ENCODE data around the gene AP5M1. TPM values are rescaled to one million over a fixed set of nuclear protein-coding genes. Genes with fewer than 3 reads are reported as not detected.
A peak's percentile ranks its signal among the peaks of the same experiment; 100 is the strongest.

Gene AP5M1
- total and polyA plus RNA-seq, 2 of the 13 experiments (the other 11 are each of a cell fraction or from before 2014, with no cell fraction given): 14.8 to 35.0 TPM

DNA sequence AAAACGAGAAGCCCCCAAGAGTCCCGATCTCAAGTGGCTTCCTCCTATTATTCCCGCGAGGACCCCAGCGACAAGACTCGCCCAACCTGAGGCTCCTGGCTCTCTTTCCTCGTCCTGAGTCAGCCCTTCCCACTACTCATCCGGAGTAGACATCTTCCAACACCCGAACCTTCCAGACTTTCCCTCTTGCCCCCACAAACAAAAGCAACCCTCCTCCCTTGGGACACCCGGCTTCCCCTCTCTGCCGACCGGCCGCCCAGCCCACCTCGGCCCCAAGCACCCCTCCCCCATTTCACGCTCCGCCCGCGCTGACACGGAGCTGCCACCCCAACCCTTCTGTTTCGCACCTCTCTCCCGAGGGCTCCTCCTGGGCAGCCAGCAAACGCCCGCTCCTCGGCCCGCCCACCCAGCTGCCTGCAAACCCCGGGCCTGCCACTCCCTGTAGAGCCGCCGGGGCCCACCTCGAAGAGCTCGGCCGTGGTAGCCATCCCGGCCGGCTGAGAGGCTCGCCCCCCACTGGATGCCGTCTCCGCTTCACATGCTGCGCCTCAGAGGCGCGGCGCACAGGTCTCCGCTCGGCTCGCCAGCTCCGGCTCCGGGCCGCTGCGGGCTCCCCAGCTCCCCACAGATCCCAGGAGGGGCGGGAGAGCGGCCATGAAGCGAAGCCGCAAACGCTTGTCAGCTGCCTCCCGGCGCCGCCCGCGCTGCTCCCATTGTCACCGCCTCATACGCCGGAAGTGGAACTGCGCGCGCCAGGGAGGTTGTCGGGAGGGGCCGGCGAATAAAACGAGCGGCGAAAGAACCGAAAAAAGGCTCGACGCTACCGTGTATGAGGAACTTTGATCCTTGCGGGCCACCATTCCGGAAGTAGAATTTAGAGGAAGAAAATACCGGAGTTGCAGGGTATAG lies at the start of gene AP5M1, which contains the start of gene EXOC5 (continued):
- TF ChIP-seq, protein P1, sequence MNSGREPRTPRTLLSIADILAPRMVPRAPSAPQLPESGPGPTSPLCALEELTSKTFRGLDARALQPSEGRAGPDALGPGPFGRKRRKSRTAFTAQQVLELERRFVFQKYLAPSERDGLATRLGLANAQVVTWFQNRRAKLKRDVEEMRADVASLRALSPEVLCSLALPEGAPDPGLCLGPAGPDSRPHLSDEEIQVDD (CRISPR knock-in tag; IDR thresholded peaks at IDR 0.05; ENCODE audit: borderline replicate concordance): no peak
- TF ChIP-seq ZNF546 (CRISPR knock-in tag; conservative IDR thresholded peaks at IDR 0.05) (no peak), PTBP1 (IDR thresholded peaks at IDR 0.05; ENCODE audit: low read depth, low read length, poor library complexity, severe bottlenecking) (peak; percentile 55), ZNF333 (CRISPR knock-in tag; IDR thresholded peaks at IDR 0.05; ENCODE audit: borderline replicate concordance) (no peak), ZNF496 (CRISPR knock-in tag; IDR thresholded peaks at IDR 0.05; ENCODE audit: insufficient replicate concordance) (no peak), NRL (CRISPR knock-in tag; IDR thresholded peaks at IDR 0.05; ENCODE audit: borderline replicate concordance) (peak; percentile 69)
- TF ChIP-seq, protein P2, sequence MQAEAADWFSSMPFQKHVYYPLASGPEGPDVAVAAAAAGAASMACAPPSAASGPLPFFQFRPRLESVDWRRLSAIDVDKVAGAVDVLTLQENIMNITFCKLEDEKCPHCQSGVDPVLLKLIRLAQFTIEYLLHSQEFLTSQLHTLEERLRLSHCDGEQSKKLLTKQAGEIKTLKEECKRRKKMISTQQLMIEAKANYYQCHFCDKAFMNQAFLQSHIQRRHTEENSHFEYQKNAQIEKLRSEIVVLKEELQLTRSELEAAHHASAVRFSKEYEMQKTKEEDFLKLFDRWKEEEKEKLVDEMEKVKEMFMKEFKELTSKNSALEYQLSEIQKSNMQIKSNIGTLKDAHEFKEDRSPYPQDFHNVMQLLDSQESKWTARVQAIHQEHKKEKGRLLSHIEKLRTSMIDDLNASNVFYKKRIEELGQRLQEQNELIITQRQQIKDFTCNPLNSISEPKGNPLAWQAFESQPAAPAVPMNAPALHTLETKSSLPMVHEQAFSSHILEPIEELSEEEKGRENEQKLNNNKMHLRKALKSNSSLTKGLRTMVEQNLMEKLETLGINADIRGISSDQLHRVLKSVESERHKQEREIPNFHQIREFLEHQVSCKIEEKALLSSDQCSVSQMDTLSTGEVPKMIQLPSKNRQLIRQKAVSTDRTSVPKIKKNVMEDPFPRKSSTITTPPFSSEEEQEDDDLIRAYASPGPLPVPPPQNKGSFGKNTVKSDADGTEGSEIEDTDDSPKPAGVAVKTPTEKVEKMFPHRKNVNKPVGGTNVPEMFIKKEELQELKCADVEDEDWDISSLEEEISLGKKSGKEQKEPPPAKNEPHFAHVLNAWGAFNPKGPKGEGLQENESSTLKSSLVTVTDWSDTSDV (CRISPR knock-in tag; IDR thresholded peaks at IDR 0.05): no peak
- TF ChIP-seq, protein P3, sequence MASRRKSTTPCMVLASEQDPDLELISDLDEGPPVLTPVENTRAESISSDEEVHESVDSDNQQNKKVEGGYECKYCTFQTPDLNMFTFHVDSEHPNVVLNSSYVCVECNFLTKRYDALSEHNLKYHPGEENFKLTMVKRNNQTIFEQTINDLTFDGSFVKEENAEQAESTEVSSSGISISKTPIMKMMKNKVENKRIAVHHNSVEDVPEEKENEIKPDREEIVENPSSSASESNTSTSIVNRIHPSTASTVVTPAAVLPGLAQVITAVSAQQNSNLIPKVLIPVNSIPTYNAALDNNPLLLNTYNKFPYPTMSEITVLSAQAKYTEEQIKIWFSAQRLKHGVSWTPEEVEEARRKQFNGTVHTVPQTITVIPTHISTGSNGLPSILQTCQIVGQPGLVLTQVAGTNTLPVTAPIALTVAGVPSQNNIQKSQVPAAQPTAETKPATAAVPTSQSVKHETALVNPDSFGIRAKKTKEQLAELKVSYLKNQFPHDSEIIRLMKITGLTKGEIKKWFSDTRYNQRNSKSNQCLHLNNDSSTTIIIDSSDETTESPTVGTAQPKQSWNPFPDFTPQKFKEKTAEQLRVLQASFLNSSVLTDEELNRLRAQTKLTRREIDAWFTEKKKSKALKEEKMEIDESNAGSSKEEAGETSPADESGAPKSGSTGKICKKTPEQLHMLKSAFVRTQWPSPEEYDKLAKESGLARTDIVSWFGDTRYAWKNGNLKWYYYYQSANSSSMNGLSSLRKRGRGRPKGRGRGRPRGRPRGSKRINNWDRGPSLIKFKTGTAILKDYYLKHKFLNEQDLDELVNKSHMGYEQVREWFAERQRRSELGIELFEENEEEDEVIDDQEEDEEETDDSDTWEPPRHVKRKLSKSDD (CRISPR knock-in tag; IDR thresholded peaks at IDR 0.05; ENCODE audit: low read depth): no peak
- TF ChIP-seq, protein P4, sequence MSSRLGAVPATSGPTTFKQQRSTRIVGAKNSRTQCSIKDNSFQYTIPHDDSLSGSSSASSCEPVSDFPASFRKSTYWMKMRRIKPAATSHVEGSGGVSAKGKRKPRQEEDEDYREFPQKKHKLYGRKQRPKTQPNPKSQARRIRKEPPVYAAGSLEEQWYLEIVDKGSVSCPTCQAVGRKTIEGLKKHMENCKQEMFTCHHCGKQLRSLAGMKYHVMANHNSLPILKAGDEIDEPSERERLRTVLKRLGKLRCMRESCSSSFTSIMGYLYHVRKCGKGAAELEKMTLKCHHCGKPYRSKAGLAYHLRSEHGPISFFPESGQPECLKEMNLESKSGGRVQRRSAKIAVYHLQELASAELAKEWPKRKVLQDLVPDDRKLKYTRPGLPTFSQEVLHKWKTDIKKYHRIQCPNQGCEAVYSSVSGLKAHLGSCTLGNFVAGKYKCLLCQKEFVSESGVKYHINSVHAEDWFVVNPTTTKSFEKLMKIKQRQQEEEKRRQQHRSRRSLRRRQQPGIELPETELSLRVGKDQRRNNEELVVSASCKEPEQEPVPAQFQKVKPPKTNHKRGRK (CRISPR knock-in tag; IDR thresholded peaks at IDR 0.05): no peak
- TF ChIP-seq, protein P5, sequence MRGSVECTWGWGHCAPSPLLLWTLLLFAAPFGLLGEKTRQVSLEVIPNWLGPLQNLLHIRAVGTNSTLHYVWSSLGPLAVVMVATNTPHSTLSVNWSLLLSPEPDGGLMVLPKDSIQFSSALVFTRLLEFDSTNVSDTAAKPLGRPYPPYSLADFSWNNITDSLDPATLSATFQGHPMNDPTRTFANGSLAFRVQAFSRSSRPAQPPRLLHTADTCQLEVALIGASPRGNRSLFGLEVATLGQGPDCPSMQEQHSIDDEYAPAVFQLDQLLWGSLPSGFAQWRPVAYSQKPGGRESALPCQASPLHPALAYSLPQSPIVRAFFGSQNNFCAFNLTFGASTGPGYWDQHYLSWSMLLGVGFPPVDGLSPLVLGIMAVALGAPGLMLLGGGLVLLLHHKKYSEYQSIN (CRISPR knock-in tag; IDR thresholded peaks at IDR 0.05; ENCODE audit: borderline replicate concordance): no peak
- TF ChIP-seq, protein P6, sequence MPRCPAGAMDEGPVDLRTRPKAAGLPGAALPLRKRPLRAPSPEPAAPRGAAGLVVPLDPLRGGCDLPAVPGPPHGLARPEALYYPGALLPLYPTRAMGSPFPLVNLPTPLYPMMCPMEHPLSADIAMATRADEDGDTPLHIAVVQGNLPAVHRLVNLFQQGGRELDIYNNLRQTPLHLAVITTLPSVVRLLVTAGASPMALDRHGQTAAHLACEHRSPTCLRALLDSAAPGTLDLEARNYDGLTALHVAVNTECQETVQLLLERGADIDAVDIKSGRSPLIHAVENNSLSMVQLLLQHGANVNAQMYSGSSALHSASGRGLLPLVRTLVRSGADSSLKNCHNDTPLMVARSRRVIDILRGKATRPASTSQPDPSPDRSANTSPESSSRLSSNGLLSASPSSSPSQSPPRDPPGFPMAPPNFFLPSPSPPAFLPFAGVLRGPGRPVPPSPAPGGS (CRISPR knock-in tag; IDR thresholded peaks at IDR 0.05): peak; percentile 78; the same call in 1 of the 2 replicates
